ENCODE results near the gene TGFBRAP1. TPM values are rescaled to one million over a fixed set of nuclear protein-coding genes. Genes with fewer than 3 reads are reported as not detected.
A peak's percentile ranks its signal among the peaks of the same experiment; 100 is the strongest.

Gene TGFBRAP1
- total and polyA plus RNA-seq, 2 donors (not counting 3 experiments of a cell fraction or from before 2014, with no cell fraction given), result 25.4 to 37.6 TPM

DNA sequence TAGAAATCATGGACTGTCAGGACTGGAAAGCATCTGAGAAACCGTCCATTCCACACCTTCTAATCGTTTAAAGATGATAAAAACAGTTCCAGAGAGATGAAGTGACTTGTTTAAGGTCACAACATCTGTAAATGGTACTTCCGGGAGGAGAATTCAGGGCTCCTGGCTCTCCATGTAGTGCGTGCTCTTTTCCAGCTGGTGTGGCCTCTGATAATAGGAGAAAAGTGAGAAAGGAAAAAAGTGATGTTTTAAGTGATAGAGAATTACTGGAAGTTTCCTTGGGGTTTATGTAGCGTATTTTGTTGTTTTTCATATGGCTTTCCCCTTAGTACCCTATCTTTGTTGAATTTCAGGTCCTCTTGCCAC is 8.5 kb upstream of the TGFBRAP1 start:
- Histone ChIP-seq H4K20me1 (replicated peaks; ENCODE audit: control insufficient read depth, extremely low read depth, insufficient read depth, low read length) (no peaks in the 10 kb centered on the region), H3K79me2 (ENCODE audit: control insufficient read depth, insufficient read depth, low read length) (peaks cover 31% of the 10 kb centered on the region), H3K27me3 (ENCODE audit: control insufficient read depth in 2 of 2, insufficient read depth in 2 of 2, low read length in 2 of 2) (no peaks in the 10 kb centered on the region), H3K4me2 (ENCODE audit: insufficient read depth, low read length) (peak overlapping the region; percentile 94), H3K36me3 (ENCODE audit: control insufficient read depth in 2 of 2, extremely low read depth in 1 of 2, insufficient read depth in 2 of 2, low read length in 2 of 2) (peaks cover 4 to 8% of the 10 kb centered on the region in 2 experiments), H3K9me1 (replicated peaks; ENCODE audit: control insufficient read depth, extremely low read depth, insufficient read depth, low read length) (no peaks in the 10 kb centered on the region), H3K9me3 (replicated peaks; ENCODE audit: control insufficient read depth, insufficient read depth, low read length) (no peaks in the 10 kb centered on the region), H3K4me3 (replicated peaks in 1 of 3; ENCODE audit: insufficient read depth in 1 of 3, low read depth in 1 of 3, low read length in 3 of 3) (peak overlapping the region; percentile 82 to 98 (median 93)), H3K9ac (replicated peaks; ENCODE audit: extremely low read depth, insufficient read depth, low read length) (peak overlapping the region; percentile 100), H3K4me1 (ENCODE audit: control insufficient read depth, extremely low read depth, insufficient read depth, low read length) (peaks cover 22% of the 10 kb centered on the region), H2AFZ (ENCODE audit: low read depth, low read length) (peak overlapping the region; percentile 64), H3K27ac (ENCODE audit: insufficient read depth, low read depth, low read length) (peak overlapping the region; percentile 78)
- ChIA-PET POLR2A (interaction anchor here (0.9 kb wide), 1 partner anchor 9 kb away, joined by 3 read pairs; no protein-coding TSS in a partner anchor), CTCF (interaction anchor here (1.5 to 2.2 kb wide), 5 partner anchors 9 to 183 kb away, joined by 4 to 5 read pairs (median 4); no protein-coding TSS in a partner anchor)
- dilution Hi-C loops (cut with MboI; ENCODE audit: extremely low pct_ligation_motif_present, low sequenced_read_pairs), result no loop called here
- no peak for DNase-seq (ENCODE audit: low read depth, low spot score)
- TF ChIP-seq POLR2A (IDR thresholded peaks at IDR 0.05; ENCODE audit: low read depth, low read length) (no peak), EZH2 (IDR thresholded peaks at IDR 0.05; ENCODE audit: borderline replicate concordance, low read depth, low read length, severe bottlenecking) (no peak), GATA2 (IDR thresholded peaks at IDR 0.05; ENCODE audit: insufficient read depth, insufficient read length, low read depth, low read length) (no peak), POLR2AphosphoS5 (IDR thresholded peaks at IDR 0.05; ENCODE audit: insufficient read depth, low read depth, low read length) (no peak), JUN (IDR thresholded peaks at IDR 0.05; ENCODE audit: borderline replicate concordance, insufficient read depth, insufficient read length, low read depth) (no peak), FOS (IDR thresholded peaks at IDR 0.05; ENCODE audit: borderline replicate concordance, insufficient read depth, low read length) (no peak), MAX (IDR thresholded peaks at IDR 0.05; ENCODE audit: insufficient read depth, insufficient read length) (no peak), MYC (IDR thresholded peaks at IDR 0.05; ENCODE audit: low read depth, low read length) (no peak)
- TF ChIP-seq, protein P1, sequence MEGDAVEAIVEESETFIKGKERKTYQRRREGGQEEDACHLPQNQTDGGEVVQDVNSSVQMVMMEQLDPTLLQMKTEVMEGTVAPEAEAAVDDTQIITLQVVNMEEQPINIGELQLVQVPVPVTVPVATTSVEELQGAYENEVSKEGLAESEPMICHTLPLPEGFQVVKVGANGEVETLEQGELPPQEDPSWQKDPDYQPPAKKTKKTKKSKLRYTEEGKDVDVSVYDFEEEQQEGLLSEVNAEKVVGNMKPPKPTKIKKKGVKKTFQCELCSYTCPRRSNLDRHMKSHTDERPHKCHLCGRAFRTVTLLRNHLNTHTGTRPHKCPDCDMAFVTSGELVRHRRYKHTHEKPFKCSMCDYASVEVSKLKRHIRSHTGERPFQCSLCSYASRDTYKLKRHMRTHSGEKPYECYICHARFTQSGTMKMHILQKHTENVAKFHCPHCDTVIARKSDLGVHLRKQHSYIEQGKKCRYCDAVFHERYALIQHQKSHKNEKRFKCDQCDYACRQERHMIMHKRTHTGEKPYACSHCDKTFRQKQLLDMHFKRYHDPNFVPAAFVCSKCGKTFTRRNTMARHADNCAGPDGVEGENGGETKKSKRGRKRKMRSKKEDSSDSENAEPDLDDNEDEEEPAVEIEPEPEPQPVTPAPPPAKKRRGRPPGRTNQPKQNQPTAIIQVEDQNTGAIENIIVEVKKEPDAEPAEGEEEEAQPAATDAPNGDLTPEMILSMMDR (IDR thresholded peaks at IDR 0.05; ENCODE audit: extremely low read depth in 1 of 2, insufficient read depth in 1 of 2, low read depth in 1 of 2, low read length in 2 of 2), result no peak
- no TSS peak for BruUV-seq (replicated peaks)
- intact Hi-C loops (cut with micrococcal nuclease), result no loop called here
- FAIRE-seq, result peak; percentile 56
